Measurements from ENCODE around the gene UPF3B.

DNA sequence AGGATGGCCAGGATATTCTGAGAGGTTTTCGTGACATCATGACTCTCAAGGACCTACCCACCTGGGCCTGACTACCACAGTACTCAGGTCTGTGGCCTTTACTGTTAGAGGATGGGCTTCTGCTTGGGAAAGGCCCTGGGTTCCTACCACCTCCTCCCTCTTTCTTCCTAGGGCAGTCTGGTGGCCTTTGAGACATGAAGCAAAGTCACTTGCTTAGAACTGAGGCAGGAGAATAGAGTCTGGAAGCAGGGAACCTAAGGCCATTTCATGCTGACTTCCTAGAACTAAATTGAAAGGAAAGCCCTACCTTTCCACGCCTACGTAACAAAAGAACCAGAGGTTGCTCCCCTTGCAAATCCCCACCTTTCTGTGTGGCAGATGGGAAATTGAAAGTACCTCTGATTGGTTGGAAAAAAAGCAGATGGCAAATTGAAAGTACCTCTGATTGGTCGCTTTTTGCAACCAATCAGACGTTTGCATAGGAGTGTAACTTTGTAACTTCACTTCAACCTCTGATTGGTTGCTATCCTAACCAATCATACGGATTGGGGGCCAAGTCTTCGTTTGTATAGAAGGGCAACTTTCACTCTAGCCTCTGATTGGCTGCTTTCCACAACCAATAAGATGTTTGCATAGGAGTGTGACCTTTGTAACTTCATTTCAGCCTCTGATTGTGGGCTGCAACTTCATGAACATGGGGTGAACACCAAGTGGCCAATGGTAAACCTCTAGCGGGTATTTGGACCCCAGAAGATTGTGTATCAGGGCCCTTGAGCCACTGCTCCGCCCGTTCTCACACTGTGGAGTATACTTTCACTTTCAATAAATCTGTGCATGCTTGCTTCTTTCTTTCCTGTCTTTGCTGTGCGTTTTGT is 33.0 kb upstream of the UPF3B start:
- TF ChIP-seq ZNF70 (CRISPR knock-in tag; IDR thresholded peaks at IDR 0.05) = no peak
- TF ChIP-seq, protein P1, sequence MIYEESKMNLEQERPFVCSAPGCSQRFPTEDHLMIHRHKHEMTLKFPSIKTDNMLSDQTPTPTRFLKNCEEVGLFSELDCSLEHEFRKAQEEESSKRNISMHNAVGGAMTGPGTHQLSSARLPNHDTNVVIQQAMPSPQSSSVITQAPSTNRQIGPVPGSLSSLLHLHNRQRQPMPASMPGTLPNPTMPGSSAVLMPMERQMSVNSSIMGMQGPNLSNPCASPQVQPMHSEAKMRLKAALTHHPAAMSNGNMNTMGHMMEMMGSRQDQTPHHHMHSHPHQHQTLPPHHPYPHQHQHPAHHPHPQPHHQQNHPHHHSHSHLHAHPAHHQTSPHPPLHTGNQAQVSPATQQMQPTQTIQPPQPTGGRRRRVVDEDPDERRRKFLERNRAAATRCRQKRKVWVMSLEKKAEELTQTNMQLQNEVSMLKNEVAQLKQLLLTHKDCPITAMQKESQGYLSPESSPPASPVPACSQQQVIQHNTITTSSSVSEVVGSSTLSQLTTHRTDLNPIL (CRISPR knock-in tag; IDR thresholded peaks at IDR 0.05; ENCODE audit: low read depth) = no peak
